K562 (cell line): Measurements from ENCODE around the gene RBMX. TPM values are rescaled to one million over a fixed set of nuclear protein-coding genes. Genes with fewer than 3 reads are reported as not detected.

ENCODE experiments used
- ATAC-seq: fragments of 200-7000 bp; cut with Tn5 transposase; 3 replicates; pipeline ENCODE4 v1.9.1; 2020; ENCODE audit warnings: moderate library complexity
- BruUV-seq: library from RNA; stranded (reverse); fragments of 400-500 nt; replicated peaks from 2 replicates; lab custom pipeline; 2021; lab: Mats Ljungman, UMichigan
- CTCF ChIA-PET: fragments of 300-600 bp; formaldehyde crosslinking; extraction: SDS; loops from one replicate; lab custom pipeline; 2021; ENCODE audit warnings: low intra/inter-chr PET ratio; lab: Yijun Ruan, JAX
- POLR2A ChIA-PET: fragments of 300-600, 350-650 bp; sonication (Branson Sonifier 250); formaldehyde crosslinking; extraction: SDS; loops from one replicate; lab custom pipeline; 2021; ENCODE audit warnings: antibody characterized with exemption, inconsistent platforms; lab: Yijun Ruan, JAX
- DNase-seq, 4 experiments: peaks; one replicate each; pipeline versions ENCODE4 v3.0.0 to v3.0.0-alpha.2; 2011 to 2018; ENCODE audit warnings: low spot score in 3 of 4, mixed read lengths in 3 of 4; ENCODE audit errors: extremely low read depth in 1 of 4
- FAIRE-seq: peaks from 2 replicates; lab custom pipeline; 2011; peaks lifted over from hg19 to GRCh38; lab: Jason Lieb, UNC
- H2AFZ ChIP-seq: 2 replicates; pipeline ENCODE4 v1.6.0; 2011; ENCODE audit warnings: low read depth, low read length, control low read depth, inconsistent platforms
- H3K27ac ChIP-seq: fragments of 200-600 bp; 3 replicates; pipeline ENCODE4 v1.8.0; 2011; ENCODE audit warnings: low read depth, mild to moderate bottlenecking, control low read depth, inconsistent platforms, low read length, moderate library complexity, mixed read lengths; ENCODE audit errors: extremely low read depth
- H3K27me3 ChIP-seq, 2 experiments: fragments of 300-600 bp in 1 of 2; 2 replicates in 1 of 2; 3 replicates in 1 of 2; pipeline versions ENCODE4 v1.6.0 to v1.8.0; 2011; ENCODE audit warnings: inconsistent platforms in 2 of 2, low read length in 2 of 2, mild to moderate bottlenecking in 1 of 2, mixed read lengths in 1 of 2, moderate library complexity in 1 of 2; ENCODE audit not compliant: control insufficient read depth in 2 of 2, insufficient read depth in 2 of 2
- H3K36me3 ChIP-seq: fragments of 300-600 bp; 3 replicates; pipeline ENCODE4 v1.8.0; 2011; ENCODE audit warnings: mild to moderate bottlenecking, low read length, inconsistent platforms; ENCODE audit not compliant: control insufficient read depth, insufficient read depth
- H3K4me1 ChIP-seq, 2 experiments: fragments of 200-600 bp in 1 of 2; replicated peaks in 1 of 2; 2 replicates in 1 of 2; 3 replicates in 1 of 2; pipeline versions ENCODE4 v1.5.1 to v1.8.0; 2011; ENCODE audit warnings: inconsistent platforms in 2 of 2, low read length in 2 of 2, mild to moderate bottlenecking in 1 of 2, mixed read lengths in 1 of 2, moderate library complexity in 1 of 2; ENCODE audit not compliant: control insufficient read depth in 2 of 2, insufficient read depth in 2 of 2
- H3K4me2 ChIP-seq: 2 replicates; pipeline ENCODE4 v1.6.1; 2011; ENCODE audit warnings: low read length, control low read depth, inconsistent platforms, mixed read lengths; ENCODE audit not compliant: insufficient read depth
- H3K4me3 ChIP-seq: fragments of 200-600 bp; sonication (generic), shearing (Covaris generic); 2 replicates; pipeline ENCODE4 v1.5.1; 2016; ENCODE audit warnings: control low read depth, inconsistent platforms
- H3K79me2 ChIP-seq: fragments of 200-600 bp; 3 replicates; pipeline ENCODE4 v1.8.0; 2011; ENCODE audit warnings: low read length, inconsistent platforms; ENCODE audit not compliant: control insufficient read depth, insufficient read depth
- H3K9ac ChIP-seq, 2 experiments: 2 replicates each; pipeline versions ENCODE4 v1.6.0 to v1.6.1; 2011; ENCODE audit warnings: low read depth in 2 of 2, low read length in 2 of 2, control low read depth in 1 of 2, inconsistent platforms in 1 of 2, mild to moderate bottlenecking in 1 of 2, mixed read lengths in 1 of 2; ENCODE audit not compliant: insufficient read depth in 1 of 2
- H3K9me1 ChIP-seq: one replicate; pipeline ENCODE4 v1.6.0; 2011; ENCODE audit warnings: inconsistent platforms, mild to moderate bottlenecking, low read length, moderate library complexity; ENCODE audit not compliant: control insufficient read depth, insufficient read depth
- H3K9me3 ChIP-seq: replicated peaks from 2 replicates; pipeline ENCODE4 v1.5.1; 2011; ENCODE audit warnings: low read depth, low read length, inconsistent platforms; ENCODE audit not compliant: control insufficient read depth, insufficient read depth
- H4K20me1 ChIP-seq: replicated peaks from 2 replicates; pipeline ENCODE4 v1.6.1; 2011; ENCODE audit warnings: low read length, inconsistent platforms, mixed read lengths; ENCODE audit not compliant: control insufficient read depth, insufficient read depth
- DMBX1 ChIP-seq: fragments of 250-450 bp; sonication (Bioruptor Pico); IDR thresholded peaks from 2 replicates; pipeline ENCODE4 v1.8.0; 2022; ENCODE audit warnings: inconsistent platforms, mild to moderate bottlenecking, moderate library complexity, borderline replicate concordance
- NR2C1 ChIP-seq, 2 experiments: fragments of 450-650 bp; IDR thresholded peaks; 2 replicates each; pipeline ENCODE4 v1.6.1; 2017; ENCODE audit warnings: mild to moderate bottlenecking in 2 of 2, antibody characterized with exemption in 1 of 2, inconsistent platforms in 1 of 2, missing compliant biosample characterization in 1 of 2, missing genetic modification characterization in 1 of 2
- PTRF ChIP-seq: fragments of 450-650 bp; IDR thresholded peaks from 2 replicates; pipeline ENCODE4 v1.6.1; 2016; ENCODE audit warnings: mild to moderate bottlenecking, missing genetic modification characterization, missing compliant biosample characterization
- PTTG1 ChIP-seq: fragments of 450-650 bp; IDR thresholded peaks from 2 replicates; pipeline ENCODE4 v1.6.1; 2016; ENCODE audit warnings: low read depth, mild to moderate bottlenecking, missing genetic modification characterization, missing compliant biosample characterization
- PYGO2 ChIP-seq: fragments of 450-650 bp; IDR thresholded peaks from 2 replicates; pipeline ENCODE4 v1.6.1; 2016; ENCODE audit warnings: mild to moderate bottlenecking, missing genetic modification characterization, moderate library complexity, missing compliant biosample characterization
- RFX7 ChIP-seq: fragments of 250-450 bp; sonication (Bioruptor Pico); IDR thresholded peaks from 2 replicates; pipeline ENCODE4 v1.5.1; 2021; ENCODE audit warnings: mild to moderate bottlenecking
- SMAD4 ChIP-seq: fragments of 250-450 bp; sonication (Bioruptor Pico); conservative IDR thresholded peaks from 2 replicates; pipeline ENCODE4 v1.8.0; 2021; ENCODE audit warnings: inconsistent platforms, mild to moderate bottlenecking, moderate library complexity
- ZNF512 ChIP-seq: IDR thresholded peaks from 2 replicates; pipeline ENCODE4 v1.6.1; 2016; ENCODE audit warnings: missing genetic modification characterization, missing compliant biosample characterization
- ZNF592 ChIP-seq: fragments of 450-650 bp; IDR thresholded peaks from 2 replicates; pipeline ENCODE4 v1.6.1; 2017; ENCODE audit warnings: antibody characterized with exemption, mild to moderate bottlenecking
- ZNF609 ChIP-seq: sonication (generic); formaldehyde crosslinking; IDR thresholded peaks from 2 replicates; pipeline ENCODE4 v1.8.1; 2023; ENCODE audit warnings: missing genetic modification reagents, mild to moderate bottlenecking, borderline replicate concordance
- WGBS: fragments of 100-300 bp; shearing (Covaris generic); methylation state at CpG from one replicate; pipeline ENCODE4 v1.1.6; 2016; ENCODE audit warnings: low coverage, mixed read lengths; ENCODE audit not compliant: insufficient coverage; ENCODE audit errors: missing lambda C conversion rate; 5-methylcytosine and 5-hydroxymethylcytosine counted together
- in situ Hi-C: fragments of 300-500 bp; cut with MboI; formaldehyde crosslinking; loops from 4 replicates; pipeline ENCODE4 v1.15.0; 2018; ENCODE audit warnings: inconsistent platforms, mixed read lengths
- intact Hi-C: fragments of 100-400 bp; cut with micrococcal nuclease; formaldehyde crosslinking; loops from 2 replicates; pipeline ENCODE4 v1.14.2; 2022
- polyA plus RNA-seq, 8 experiments: library from polyadenylated mRNA; depleted of rRNA in 4 of 8; stranded (reverse) in 5 of 8; unstranded in 3 of 8; fragments of >200 nt; fragmentation: Nextera tagmentation in 2 of 8; fragmentation: Illumina TruSeq in 1 of 8; extraction: Ambion mirVana in 2 of 8; extraction: Trizol in 1 of 8; gene quantifications; 2 replicates each; pipeline versions ENCODE4 v1.2.1 to v1.2.3, GENCODE V29; 2011 to 2014; ENCODE audit warnings: inconsistent platforms in 1 of 8, missing spikeins in 1 of 8
- total RNA-seq, 7 experiments: library from RNA; depleted of rRNA in 6 of 7; stranded (reverse); fragments of >200 nt in 6 of 7; fragmentation: Illumina TruSeq in 2 of 7; extraction: Trizol in 2 of 7; gene quantifications; 2 replicates each; pipeline versions ENCODE4 v1.2.1 to v1.2.3, GENCODE V29; 2011 to 2021; ENCODE audit warnings: low replicate concordance in 1 of 7

RBMX gene
- total and polyA plus RNA-seq, 9 of the 15 experiments (the other 6 are each of a cell fraction or from before 2014, with no cell fraction given) = 405 to 671 (median 540) TPM

DNA sequence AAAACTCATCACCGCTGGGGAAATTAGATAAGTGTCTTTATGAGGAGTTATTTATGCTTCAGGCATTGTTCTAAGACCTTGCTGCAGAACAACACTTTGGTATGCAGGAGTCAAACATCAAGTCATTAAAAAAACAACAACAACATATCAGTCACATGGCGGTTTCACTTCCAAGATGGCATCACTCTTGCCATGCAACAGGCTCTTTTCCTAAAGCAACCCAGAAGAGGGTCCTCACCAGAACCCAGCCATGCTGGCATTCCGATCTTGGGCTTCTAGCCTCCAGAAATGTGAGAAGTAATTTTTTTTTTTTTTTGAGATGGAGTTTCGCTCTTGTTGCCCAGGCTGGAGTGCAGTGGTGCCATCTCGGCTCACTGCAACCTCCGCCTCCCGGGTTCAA, 8.7 kb upstream of the RBMX start:
- POLR2A ChIA-PET = no interaction called here
- Histone ChIP-seq H3K9ac (no peak overlapping the region), H3K27ac (no peak overlapping the region), H3K4me2 (no peak overlapping the region), H3K4me3 (no peak overlapping the region), H3K9me3 (no peaks in the 10 kb centered on the region), H3K36me3 (no peaks in the 10 kb centered on the region), H3K79me2 (no peaks in the 10 kb centered on the region), H2AFZ (no peak overlapping the region), H3K27me3 (no peaks in the 10 kb centered on the region), H4K20me1 (no peaks in the 10 kb centered on the region), H3K4me1 (peaks cover 20 to 38% of the 10 kb centered on the region in 2 experiments), H3K9me1 (no peaks in the 10 kb centered on the region)
- intact Hi-C loops = no loop called here
- DNase-seq = no peak
- FAIRE-seq = no peak
- 49% methylated on average over 3 of the region's 7 CpGs for WGBS
- CTCF ChIA-PET = no interaction called here
- in situ Hi-C loops = no loop called here
- BruUV-seq = no TSS peak
- ATAC-seq = no peak
- TF ChIP-seq SMAD4 (CRISPR knock-in tag) (peak; percentile 48; the same call in 1 of the 2 replicates), ZNF512 (tag) (no peak), DMBX1 (CRISPR knock-in tag) (peak; percentile 72; the same call in 1 of the 2 replicates), PYGO2 (tag) (peak; percentile 67; the same call in 1 of the 2 replicates), ZNF609 (CRISPR knock-in tag) (no peak), PTTG1 (tag) (peak; percentile 74), RFX7 (CRISPR knock-in tag) (no peak), PTRF (peak; percentile 84), NR2C1 (IDR thresholded peaks at IDR 0.05) (no peak), NR2C1 (tag; IDR thresholded peaks at IDR 0.05) (peak; percentile 44; the same call in 1 of the 2 replicates), ZNF592 (peak; percentile 91)
